Measurements from ENCODE around the gene TMEM214.
"Not testable (repeated sequence)": the region's sequence is repeated elsewhere in the genome, so short reads cannot be mapped to it uniquely, and the experiment has no call there.

Gene TMEM214

GRCh38 chr2:27071277-27071989 lies 38.7 kb downstream of the TMEM214 start, which contains the start of gene OST4:
Gene OST4 (minus strand): TSS chr2:27071654.
- peak; percentile 45 for DNase-seq

DNA sequence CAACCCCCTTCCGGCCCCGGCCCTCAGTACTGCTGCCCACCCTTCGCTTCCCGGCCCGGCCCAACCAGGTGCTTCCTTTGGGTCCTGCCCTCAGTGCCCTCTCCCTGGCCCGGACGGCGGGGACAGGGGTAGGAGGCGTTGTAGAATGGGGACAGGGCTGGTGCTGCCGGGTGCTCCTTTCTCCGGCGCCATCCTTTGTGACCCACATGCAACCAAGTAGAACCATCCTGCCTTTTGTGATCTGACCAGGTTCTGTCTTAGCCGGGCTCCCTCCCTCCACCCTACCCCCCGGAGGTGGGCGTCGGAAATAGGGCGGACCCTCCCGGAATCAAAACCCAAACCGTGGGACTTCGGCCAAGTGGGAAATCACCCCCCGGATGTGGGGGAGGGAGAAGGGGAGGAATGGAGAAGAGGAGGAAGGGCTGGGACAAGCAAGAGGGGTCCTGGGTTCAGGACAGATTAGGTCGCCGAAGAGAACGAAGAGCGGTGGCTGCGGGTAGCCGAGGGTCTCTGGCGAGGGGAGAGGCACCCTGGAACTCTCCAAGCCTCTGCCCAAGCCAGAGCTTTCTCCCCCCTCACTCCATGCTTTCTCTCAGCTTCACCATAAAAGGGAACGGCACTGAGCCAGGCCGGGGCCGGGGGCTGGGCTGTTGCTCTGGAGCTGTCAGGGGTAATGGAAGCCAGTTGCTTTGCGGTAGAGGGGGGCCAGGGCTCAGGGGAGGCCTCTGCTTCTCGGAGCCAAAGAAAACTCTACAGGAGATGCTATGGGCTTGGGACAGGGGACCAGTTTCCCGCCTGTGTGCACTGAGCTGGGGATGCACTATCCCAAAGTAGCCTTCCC lies 39.4 kb downstream of the TMEM214 start:
- no peak for DNase-seq

- DNase-seq: no peak
Measured at GRCh38 chr2:27072920-27073319, 40.2 kb downstream of the TMEM214 start.

DNA sequence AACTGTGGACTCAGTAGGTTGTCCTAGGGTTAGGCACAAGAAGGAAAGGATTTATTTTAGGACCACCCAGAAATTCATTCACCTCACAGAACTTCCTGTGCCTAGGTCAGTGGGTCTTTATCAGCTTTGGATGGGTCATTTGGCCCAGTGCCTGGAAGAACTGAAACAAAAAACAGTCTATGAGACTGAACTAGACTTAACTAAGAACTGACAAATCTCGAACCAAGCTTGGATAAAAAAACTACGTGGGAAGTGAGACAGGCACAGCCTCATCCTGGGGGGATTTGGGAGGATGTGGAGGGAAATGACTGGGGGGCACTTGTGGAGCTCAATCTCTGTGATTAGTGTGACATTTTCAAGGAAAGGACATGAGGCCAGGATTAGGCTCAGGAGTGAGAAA lies 41.0 kb downstream of the TMEM214 start:
- DNase-seq: no peak

DNA sequence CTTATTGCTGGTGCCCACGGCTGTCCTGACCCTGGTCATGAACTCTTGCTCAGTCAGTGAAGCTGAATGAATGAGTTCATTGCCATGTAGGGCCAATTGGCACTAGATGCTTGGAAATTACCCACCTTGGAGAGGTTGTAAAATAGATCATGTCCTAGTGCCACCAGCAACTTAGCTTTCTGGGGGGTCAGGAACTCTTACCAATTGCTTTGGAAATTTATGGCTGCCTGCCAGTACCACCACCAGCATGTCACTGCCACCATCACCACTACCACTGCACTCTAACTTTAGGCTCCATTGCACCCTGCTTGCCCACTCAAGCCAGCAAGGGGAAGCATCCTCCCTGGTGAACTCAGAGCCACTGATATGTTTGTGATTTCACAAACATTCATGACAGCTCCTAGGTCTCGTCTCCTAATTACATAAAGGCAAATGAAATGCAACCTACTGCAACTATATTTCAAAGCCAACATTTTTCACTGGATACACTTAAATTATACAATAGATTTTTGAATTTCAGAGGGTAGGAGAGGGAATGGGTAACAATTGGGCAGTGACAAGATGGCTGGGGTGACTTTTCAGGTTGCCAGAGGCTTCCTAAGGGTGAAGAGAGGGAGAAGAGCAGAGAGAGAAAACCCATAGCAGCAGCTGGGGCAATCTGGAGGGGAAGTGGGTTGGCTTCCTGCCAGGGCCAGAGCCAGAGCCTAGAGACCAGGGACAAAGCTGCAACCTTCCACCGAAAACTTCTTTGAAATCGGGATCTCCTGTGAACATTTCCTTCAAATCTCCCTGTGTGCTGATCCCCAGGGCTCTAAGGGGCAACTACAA lies 42.2 kb downstream of the TMEM214 start:
- peak; percentile 20 for DNase-seq

GRCh38 chr2:27075566-27075871 lies 42.8 kb downstream of the TMEM214 start:
- not testable (repeated sequence) for DNase-seq

GRCh38 chr2:27076323-27076722 lies 43.6 kb downstream of the TMEM214 start:
- no peak for DNase-seq

- no peak for DNase-seq
Measured at GRCh38 chr2:27077231-27077630, 44.5 kb downstream of the TMEM214 start.

DNA sequence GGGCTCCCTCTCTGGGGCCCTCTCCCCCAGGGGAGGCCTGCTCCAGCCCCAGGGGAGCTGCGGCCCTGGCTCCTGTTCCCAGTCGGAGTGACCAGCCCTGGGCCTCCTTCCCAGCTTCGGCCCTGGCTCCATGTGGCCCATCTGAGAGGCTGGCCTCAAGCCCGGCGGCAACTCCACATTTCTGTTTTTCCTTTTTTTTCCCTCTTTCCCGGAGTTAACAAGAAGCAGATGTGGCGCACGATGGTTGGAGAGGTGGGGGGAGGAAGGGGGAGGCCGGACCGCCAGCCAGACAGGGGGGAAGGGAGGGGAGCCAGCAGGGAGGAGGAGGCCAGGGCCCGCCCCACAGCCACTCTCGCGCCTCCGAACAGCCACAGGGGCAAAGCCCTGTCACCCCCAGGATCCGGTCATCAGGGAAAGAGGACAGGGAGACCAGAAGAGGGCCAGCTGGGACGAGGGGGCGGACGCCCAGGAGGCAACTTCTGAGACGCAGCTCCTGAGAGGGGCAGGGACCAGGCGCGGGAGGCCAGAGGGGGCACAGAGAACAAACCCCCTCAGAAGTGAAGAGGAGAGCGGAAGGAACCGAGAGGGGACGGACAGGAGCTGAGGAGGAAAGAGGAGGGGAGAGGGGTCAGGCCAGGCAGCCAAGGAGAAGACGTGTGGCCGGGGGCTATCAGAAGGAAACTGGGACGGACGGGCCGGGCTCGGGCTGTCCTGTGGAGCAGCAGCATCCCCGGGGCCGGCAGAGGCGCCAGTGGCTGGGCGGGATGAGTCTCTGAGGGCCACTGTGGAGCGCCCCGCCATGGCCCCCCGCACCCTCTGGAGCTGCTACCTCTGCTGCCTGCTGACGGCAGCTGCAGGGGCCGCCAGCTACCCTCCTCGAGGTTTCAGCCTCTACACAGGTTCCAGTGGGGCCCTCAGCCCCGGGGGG lies 45.8 kb downstream of the TMEM214 start, which contains the start of gene EMILIN1:
TSS of gene EMILIN1 (plus strand) at position 349 of the 928 bp plus-strand sequence. CDS start at position 800, 451 bp downstream.
- DNase-seq: no peak

GRCh38 chr2:27079233-27080139 lies 46.7 kb downstream of the TMEM214 start:
- DNase-seq: no peak

- DNase-seq: no peak
Measured at GRCh38 chr2:27080140-27080469, 47.3 kb downstream of the TMEM214 start.

DNA sequence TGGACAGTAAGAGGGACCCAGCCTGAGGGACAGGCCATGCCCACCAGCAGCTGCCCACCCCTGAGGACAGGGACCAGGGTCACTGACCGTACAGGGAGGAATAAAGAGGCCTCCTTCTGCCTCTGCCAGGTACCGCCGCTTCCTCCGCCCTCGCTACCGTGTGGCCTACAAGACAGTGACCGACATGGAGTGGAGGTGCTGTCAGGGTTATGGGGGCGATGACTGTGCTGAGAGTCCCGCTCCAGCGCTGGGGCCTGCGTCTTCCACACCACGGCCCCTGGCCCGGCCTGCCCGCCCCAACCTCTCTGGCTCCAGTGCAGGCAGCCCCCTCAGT lies 47.8 kb downstream of the TMEM214 start:
- no peak for DNase-seq

GRCh38 chr2:27081984-27082772 lies 49.4 kb downstream of the TMEM214 start:
- no peak for DNase-seq

DNA sequence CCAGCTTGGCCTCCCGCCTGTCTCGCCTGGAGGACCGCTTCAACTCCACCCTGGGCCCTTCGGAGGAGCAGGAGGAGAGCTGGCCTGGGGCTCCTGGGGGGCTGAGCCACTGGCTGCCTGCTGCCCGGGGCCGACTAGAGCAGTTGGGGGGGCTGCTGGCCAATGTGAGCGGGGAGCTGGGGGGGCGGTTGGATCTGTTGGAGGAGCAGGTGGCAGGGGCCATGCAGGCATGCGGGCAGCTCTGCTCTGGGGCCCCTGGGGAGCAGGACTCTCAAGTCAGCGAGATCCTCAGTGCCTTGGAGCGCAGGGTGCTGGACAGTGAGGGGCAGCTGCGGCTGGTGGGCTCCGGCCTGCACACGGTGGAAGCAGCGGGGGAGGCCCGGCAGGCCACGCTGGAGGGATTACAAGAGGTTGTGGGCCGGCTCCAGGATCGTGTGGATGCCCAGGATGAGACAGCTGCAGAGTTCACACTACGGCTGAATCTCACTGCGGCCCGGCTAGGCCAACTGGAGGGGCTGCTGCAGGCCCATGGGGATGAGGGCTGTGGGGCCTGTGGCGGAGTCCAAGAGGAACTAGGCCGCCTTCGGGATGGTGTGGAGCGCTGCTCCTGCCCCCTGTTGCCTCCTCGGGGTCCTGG lies 50.1 kb downstream of the TMEM214 start:
- DNase-seq: no peak

GRCh38 chr2:27083410-27084296 lies 50.9 kb downstream of the TMEM214 start:
- no peak for DNase-seq

GRCh38 chr2:27084297-27085061 lies 51.7 kb downstream of the TMEM214 start:
- no peak for DNase-seq

- no peak for DNase-seq
Measured at GRCh38 chr2:27085062-27085672, 52.4 kb downstream of the TMEM214 start.

GRCh38 chr2:27085673-27086089 lies 52.9 kb downstream of the TMEM214 start:
- DNase-seq: no peak

Data from DMS 273 treated with DMSO at 0.1 percent for 48 hours (cell line).